Measurements from ENCODE around the gene MFN2.
A peak's percentile ranks its signal among the peaks of the same experiment; 100 is the strongest.
"Not testable (repeated sequence)": the region's sequence is repeated elsewhere in the genome, so short reads cannot be mapped to it uniquely, and the experiment has no call there.

MFN2 gene

GRCh38 chr1:12001249-12001917 lies 21.1 kb downstream of the MFN2 start:
- DNase-seq: peak; percentile 77

- DNase-seq: peak; percentile 11
Measured at GRCh38 chr1:12001996-12002493, 21.8 kb downstream of the MFN2 start.

GRCh38 chr1:12003762-12004161 lies 23.5 kb downstream of the MFN2 start:
- DNase-seq: no peak

GRCh38 chr1:12005488-12006166 lies 25.4 kb downstream of the MFN2 start:
- DNase-seq: no peak

- no peak for DNase-seq
Measured at GRCh38 chr1:12006167-12006921, 26.1 kb downstream of the MFN2 start.

- DNase-seq: no peak
Measured at GRCh38 chr1:12007204-12007603, 27.0 kb downstream of the MFN2 start.

GRCh38 chr1:12008355-12008754 lies 28.1 kb downstream of the MFN2 start:
- DNase-seq: not testable (repeated sequence)

GRCh38 chr1:12009318-12009947 lies 29.2 kb downstream of the MFN2 start:
- no peak for DNase-seq

- DNase-seq: no peak
Measured at GRCh38 chr1:12010746-12011570, 30.7 kb downstream of the MFN2 start.

GRCh38 chr1:12011998-12012397 lies 31.8 kb downstream of the MFN2 start:
- no peak for DNase-seq

GRCh38 chr1:12012560-12013316 lies 32.5 kb downstream of the MFN2 start:
- no peak for DNase-seq

GRCh38 chr1:12014141-12014991 lies 34.1 kb downstream of the MFN2 start:
- peak; percentile 51 for DNase-seq

GRCh38 chr1:12015001-12015491 lies 34.8 kb downstream of the MFN2 start:
- DNase-seq: peak; percentile 22

- DNase-seq: no peak
Measured at GRCh38 chr1:12015499-12015898, 35.3 kb downstream of the MFN2 start.

- no peak for DNase-seq
Measured at GRCh38 chr1:12016182-12016581, 35.9 kb downstream of the MFN2 start.

- DNase-seq: no peak
Measured at GRCh38 chr1:12019858-12020509, 39.7 kb downstream of the MFN2 start.

GRCh38 chr1:12021616-12022015 lies 41.4 kb downstream of the MFN2 start:
- DNase-seq: no peak

- DNase-seq: no peak
Measured at GRCh38 chr1:12022036-12022435, 41.8 kb downstream of the MFN2 start.

GRCh38 chr1:12026586-12026985 lies 46.3 kb downstream of the MFN2 start:
- DNase-seq: no peak

- DNase-seq: no peak
Measured at GRCh38 chr1:12028248-12028647, 48.0 kb downstream of the MFN2 start.

Data from fibroblast of skin of abdomen (primary cell).